ENCODE data around the gene STAC3. TPM values are rescaled to one million over a fixed set of nuclear protein-coding genes. Genes with fewer than 3 reads are reported as not detected.
A peak's percentile ranks its signal among the peaks of the same experiment; 100 is the strongest.

The STAC3 gene
- total RNA-seq, 1 donor from 2014 or later: 12.1 TPM

DNA sequence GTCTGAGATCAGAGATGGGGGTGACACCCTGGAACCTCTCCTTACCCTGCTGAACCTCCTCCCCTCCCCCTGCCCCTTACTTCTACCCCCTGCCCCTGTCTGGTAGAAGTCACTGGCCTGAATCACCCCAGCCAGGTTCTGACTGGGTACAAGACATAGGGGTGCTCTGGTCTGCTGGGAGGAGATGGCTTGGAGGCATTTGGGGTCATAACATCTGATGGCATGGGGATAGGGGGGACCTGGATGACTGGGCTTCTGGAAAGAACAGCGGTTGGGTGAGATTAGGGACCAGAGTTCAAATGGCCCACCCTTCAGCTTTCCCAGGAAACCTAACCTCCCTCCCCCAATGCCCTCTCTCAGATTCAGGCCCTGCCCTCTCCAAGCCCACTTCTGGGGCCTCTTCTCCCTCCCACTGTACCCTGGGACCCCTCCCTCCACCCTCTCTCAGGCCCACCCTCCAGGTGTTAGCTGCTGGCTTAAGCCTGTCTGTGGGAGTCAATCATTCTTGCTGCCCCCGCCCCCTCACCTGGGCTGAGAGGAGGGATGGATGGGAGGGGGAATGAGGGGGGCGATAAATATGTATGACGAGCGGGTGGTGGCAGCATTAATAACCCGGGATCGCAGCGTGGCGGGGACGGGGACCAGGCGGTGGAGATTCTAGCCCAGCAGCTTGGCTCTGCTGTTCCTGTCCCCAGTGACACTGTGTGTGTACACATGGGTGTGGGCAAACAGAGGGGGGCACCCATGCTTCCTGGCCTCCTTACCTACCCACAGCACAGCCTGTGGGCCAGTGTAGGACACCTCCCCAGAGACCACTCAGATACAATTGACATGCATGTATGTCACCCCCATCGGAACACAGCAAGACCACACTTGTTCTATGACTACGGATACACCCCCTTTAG is 28.4 kb downstream of the STAC3 start:
- peaks cover 48% of the 10 kb centered on the region for H3K4me1 Mint-ChIP-seq (ENCODE audit: low read depth, unreplicated experiment)
- peaks cover 41% of the 10 kb centered on the region for H3K27me3 Mint-ChIP-seq (ENCODE audit: unreplicated experiment)
- no peak for DNase-seq
- peaks cover 21% of the 10 kb centered on the region for H3K9me3 Mint-ChIP-seq (ENCODE audit: unreplicated experiment)
- H3K4me3 Mint-ChIP-seq (ENCODE audit: unreplicated experiment): peak overlapping the region; percentile 74
- no peak overlapping the region for H3K27ac Mint-ChIP-seq (ENCODE audit: unreplicated experiment)
- no peaks in the 10 kb centered on the region for H3K36me3 Mint-ChIP-seq (ENCODE audit: unreplicated experiment)
- TF ChIP-seq, protein P1, sequence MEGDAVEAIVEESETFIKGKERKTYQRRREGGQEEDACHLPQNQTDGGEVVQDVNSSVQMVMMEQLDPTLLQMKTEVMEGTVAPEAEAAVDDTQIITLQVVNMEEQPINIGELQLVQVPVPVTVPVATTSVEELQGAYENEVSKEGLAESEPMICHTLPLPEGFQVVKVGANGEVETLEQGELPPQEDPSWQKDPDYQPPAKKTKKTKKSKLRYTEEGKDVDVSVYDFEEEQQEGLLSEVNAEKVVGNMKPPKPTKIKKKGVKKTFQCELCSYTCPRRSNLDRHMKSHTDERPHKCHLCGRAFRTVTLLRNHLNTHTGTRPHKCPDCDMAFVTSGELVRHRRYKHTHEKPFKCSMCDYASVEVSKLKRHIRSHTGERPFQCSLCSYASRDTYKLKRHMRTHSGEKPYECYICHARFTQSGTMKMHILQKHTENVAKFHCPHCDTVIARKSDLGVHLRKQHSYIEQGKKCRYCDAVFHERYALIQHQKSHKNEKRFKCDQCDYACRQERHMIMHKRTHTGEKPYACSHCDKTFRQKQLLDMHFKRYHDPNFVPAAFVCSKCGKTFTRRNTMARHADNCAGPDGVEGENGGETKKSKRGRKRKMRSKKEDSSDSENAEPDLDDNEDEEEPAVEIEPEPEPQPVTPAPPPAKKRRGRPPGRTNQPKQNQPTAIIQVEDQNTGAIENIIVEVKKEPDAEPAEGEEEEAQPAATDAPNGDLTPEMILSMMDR (IDR thresholded peaks at IDR 0.05; ENCODE audit: partially characterized antibody, unreplicated experiment): no peak

DNA sequence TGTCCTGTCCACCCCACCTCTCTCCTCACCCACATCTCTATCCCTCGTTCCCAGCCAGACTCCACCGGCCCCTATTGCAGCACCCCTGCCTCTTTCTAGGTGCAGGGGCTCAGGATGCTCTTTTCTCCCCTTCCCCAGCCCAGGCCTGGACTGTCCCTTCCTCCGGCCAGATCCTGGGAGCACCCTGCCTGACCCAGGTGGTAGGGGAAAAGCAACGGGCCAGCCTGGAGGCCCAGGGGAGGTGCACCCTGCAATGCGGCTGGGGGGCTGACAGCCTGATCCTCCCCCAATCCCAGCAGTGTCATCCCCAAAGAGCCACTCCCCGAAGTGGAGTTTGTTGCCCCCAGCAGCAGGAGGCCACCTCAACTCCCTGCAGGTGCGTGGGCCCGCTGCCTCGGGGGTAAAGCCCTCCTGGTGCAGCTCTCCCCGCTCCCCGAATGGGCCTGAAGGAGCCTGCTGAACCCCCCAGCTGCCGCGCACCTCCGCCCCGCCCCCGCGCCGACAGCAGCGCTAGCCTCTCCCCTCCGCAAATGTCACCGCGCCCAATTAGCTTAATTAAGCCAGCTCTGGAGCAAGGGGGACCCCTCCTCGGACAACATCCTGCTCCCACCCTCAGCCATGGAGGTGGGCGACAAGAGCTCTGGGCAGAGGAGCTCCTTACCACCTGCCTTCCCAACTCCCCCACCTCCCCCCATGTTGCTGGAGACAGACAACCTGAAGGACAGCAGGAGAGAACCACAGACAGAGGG is 29.6 kb downstream of the STAC3 start:
- peak overlapping the region; percentile 18 for H3K27ac Mint-ChIP-seq (ENCODE audit: unreplicated experiment)
- no peaks in the 10 kb centered on the region for H3K36me3 Mint-ChIP-seq (ENCODE audit: unreplicated experiment)
- DNase-seq: no peak

DNA sequence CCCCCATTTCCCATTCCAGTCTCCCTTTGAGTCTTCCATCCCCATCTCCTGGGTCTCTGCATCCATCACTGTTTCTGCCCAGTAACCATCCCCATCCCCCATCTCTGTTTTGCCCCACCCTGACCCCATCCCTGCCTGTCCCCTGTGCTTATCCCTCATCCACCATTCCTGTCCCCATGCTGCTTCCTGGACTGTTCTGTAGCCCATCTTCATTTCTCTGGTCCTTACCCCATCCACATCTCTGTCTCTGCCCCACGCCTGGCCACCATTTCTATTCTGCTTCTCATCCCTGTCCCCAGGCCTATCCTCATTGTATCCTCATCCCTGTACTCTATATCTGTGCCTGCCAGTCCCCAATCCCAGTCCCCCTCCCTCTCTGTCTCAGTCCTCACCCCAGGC is 30.2 kb downstream of the STAC3 start:
- TF ChIP-seq, protein P1 (IDR thresholded peaks at IDR 0.05; ENCODE audit: partially characterized antibody, unreplicated experiment): no peak
- peak overlapping the region; percentile 81 for H3K4me3 Mint-ChIP-seq (ENCODE audit: unreplicated experiment)
- peaks cover 44% of the 10 kb centered on the region for H3K4me1 Mint-ChIP-seq (ENCODE audit: low read depth, unreplicated experiment)
- H3K9me3 Mint-ChIP-seq (ENCODE audit: unreplicated experiment): peaks cover 23% of the 10 kb centered on the region
- H3K27me3 Mint-ChIP-seq (ENCODE audit: unreplicated experiment): peaks cover 43% of the 10 kb centered on the region
- H3K36me3 Mint-ChIP-seq (ENCODE audit: unreplicated experiment): no peaks in the 10 kb centered on the region
- DNase-seq: no peak
- peak overlapping the region; percentile 18 for H3K27ac Mint-ChIP-seq (ENCODE audit: unreplicated experiment)

More for the DNA sequence above, 29.6 kb downstream of the STAC3 start:
- Mint-ChIP-seq H3K4me1 (ENCODE audit: low read depth, unreplicated experiment) (peaks cover 44% of the 10 kb centered on the region), H3K27me3 (ENCODE audit: unreplicated experiment) (peaks cover 42% of the 10 kb centered on the region), H3K4me3 (ENCODE audit: unreplicated experiment) (peak overlapping the region; percentile 81), H3K9me3 (ENCODE audit: unreplicated experiment) (peaks cover 22% of the 10 kb centered on the region)
- TF ChIP-seq, protein P1 (IDR thresholded peaks at IDR 0.05; ENCODE audit: partially characterized antibody, unreplicated experiment): no peak

DNA sequence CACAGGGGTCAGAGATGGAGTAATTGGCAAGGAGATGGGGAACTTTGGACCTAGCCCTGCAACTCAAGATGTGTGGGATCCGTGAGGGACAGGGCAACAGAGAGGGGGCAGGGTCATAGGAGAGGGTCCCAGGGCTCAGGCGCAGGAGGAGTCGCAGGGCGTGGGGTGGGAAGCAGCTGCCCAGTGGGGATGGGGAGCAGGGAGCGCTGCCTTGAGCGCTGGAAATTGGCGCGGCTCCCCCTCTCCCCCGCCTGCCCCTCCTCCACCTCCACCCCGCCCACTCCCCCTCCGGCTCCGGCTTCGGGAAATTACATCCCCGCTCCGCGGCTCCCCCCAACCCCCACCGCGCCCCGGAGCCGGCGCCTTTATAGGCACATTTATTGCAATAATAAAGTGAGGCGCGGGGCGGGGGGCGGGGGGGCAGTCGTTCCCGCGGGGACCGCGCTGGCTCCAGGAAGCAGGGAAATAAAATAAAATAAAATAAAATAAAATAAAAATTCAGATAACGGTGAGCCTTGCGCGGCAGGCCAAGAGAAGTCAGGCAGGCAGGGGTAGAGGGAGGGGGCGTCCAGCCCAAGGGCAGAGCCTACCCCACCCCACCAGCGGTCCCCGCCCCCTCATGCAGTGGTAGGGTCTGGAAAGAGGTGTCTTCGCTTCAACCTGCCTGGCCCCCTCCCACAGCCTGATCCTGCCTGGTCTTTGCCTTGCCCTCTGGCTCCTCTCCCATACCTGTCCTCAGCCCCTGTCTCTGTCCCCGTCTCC is 30.8 kb downstream of the STAC3 start:
- H3K27me3 Mint-ChIP-seq (ENCODE audit: unreplicated experiment): peaks cover 48% of the 10 kb centered on the region
- TF ChIP-seq, protein P1 (IDR thresholded peaks at IDR 0.05; ENCODE audit: partially characterized antibody, unreplicated experiment): no peak
- H3K4me1 Mint-ChIP-seq (ENCODE audit: low read depth, unreplicated experiment): peaks cover 50% of the 10 kb centered on the region
- no peaks in the 10 kb centered on the region for H3K36me3 Mint-ChIP-seq (ENCODE audit: unreplicated experiment)
- peak overlapping the region; percentile 92 for H3K4me3 Mint-ChIP-seq (ENCODE audit: unreplicated experiment)
- no peak for DNase-seq
- peaks cover 26% of the 10 kb centered on the region for H3K9me3 Mint-ChIP-seq (ENCODE audit: unreplicated experiment)
- peak overlapping the region; percentile 3 for H3K27ac Mint-ChIP-seq (ENCODE audit: unreplicated experiment)
